ENCODE results near the gene STAT5B. TPM values are rescaled to one million over a fixed set of nuclear protein-coding genes. Genes with fewer than 3 reads are reported as not detected.
"Not testable (repeated sequence)": the region's sequence is repeated elsewhere in the genome, so short reads cannot be mapped to it uniquely, and the experiment has no call there.

STAT5B gene
- total and polyA plus RNA-seq, 2 of the 8 experiments (the other 6 are each of a cell fraction or from before 2014, with no cell fraction given): 35.3 to 52.6 TPM

DNA sequence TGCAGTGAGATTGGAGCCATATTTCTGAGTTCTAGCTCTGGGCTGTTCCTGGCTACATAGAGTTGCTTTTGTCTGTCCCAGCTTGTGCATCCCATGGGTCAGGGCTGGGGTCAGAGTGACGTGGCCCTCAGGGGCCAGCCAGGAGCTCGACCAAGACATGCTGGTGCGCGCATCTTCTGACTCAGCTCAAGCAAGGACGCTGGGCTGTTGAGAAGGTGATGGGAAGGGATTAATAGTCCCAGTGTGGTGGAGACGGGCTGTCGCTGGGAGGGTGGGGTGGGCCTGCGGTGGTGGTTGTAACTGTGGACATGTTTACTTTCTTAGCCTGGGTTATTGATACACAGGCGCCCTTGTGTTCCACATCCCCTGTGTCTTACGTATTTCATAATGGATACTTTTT, 21.6 kb upstream of the STAT5B start:
- H3K4me1 ChIP-seq (replicated peaks in 1 of 4; ENCODE audit: control insufficient read depth in 3 of 4, insufficient read depth in 4 of 4, low read length in 3 of 4); H3K18ac ChIP-seq (ENCODE audit: extremely low read depth, low read length); H3K23me2 ChIP-seq (ENCODE audit: low read depth, low read length); H3K27me3 ChIP-seq (replicated peaks in 1 of 4; ENCODE audit: control insufficient read depth in 3 of 4, extremely low read depth in 1 of 4, insufficient read depth in 3 of 4, low read length in 3 of 4); H2AK5ac ChIP-seq (ENCODE audit: low read depth, low read length); FAIRE-seq; H3K36me3 ChIP-seq (ENCODE audit: control insufficient read depth in 2 of 4, insufficient read depth in 4 of 4, low read length in 3 of 4); H3K9me3 ChIP-seq (ENCODE audit: insufficient read depth in 2 of 2, low read depth in 1 of 2, low read length in 1 of 2); H4K20me1 ChIP-seq (replicated peaks in 1 of 2; ENCODE audit: control insufficient read depth in 1 of 2, insufficient read depth in 2 of 2, low read length in 2 of 2); H3K79me2 ChIP-seq (ENCODE audit: control insufficient read depth in 1 of 2, insufficient read depth in 2 of 2, low read length in 2 of 2); H3K79me1 ChIP-seq (ENCODE audit: low read depth, low read length); H3K4me2 ChIP-seq (ENCODE audit: insufficient read depth in 1 of 2, low read depth in 2 of 2, low read length in 2 of 2); H3K56ac ChIP-seq (replicated peaks; ENCODE audit: insufficient read length, low read depth, low read length); H2BK120ac ChIP-seq (replicated peaks; ENCODE audit: low read depth, low read length); H4K91ac ChIP-seq (replicated peaks; ENCODE audit: insufficient read length, low read length); H2BK20ac ChIP-seq (ENCODE audit: low read length); H4K5ac ChIP-seq (ENCODE audit: insufficient read length, low read depth, low read length); H2BK15ac ChIP-seq (ENCODE audit: low read length); H3K4me3 ChIP-seq (ENCODE audit: extremely low read depth in 1 of 4, insufficient read depth in 2 of 4, low read depth in 3 of 4, low read length in 4 of 4); DNase-seq (ENCODE audit: low read depth in 1 of 2, low spot score in 2 of 2); H2BK5ac ChIP-seq (ENCODE audit: low read depth, low read length); H3K4ac ChIP-seq (replicated peaks; ENCODE audit: insufficient read length, low read depth, low read length); H2AFZ ChIP-seq (ENCODE audit: low read length); H4K8ac ChIP-seq (ENCODE audit: extremely low read depth, insufficient read depth, low read length); H3K9ac ChIP-seq (replicated peaks in 1 of 4; ENCODE audit: extremely low read depth in 1 of 4, low read depth in 3 of 4, low read length in 3 of 4); H2BK12ac ChIP-seq (ENCODE audit: low read depth, low read length); H3K23ac ChIP-seq (ENCODE audit: insufficient read length); H3K27ac ChIP-seq (ENCODE audit: low read depth, low read length); H3K14ac ChIP-seq (ENCODE audit: insufficient read length): not testable (repeated sequence)
- ChIA-PET POLR2A (ENCODE audit: partially characterized antibody) (interaction anchor here (2.0 kb wide), 1 partner anchor 9 kb away, joined by 7 read pairs; the partner anchor contains the start of gene STAT5A), CTCF (ENCODE audit: partially characterized antibody) (interaction anchor here (0.7 to 1.4 kb wide), 3 partner anchors 75 to 1821 kb away, joined by 3 to 4 read pairs (median 4); no protein-coding TSS in a partner anchor)
- 93% methylated on average over 9 of the region's 10 CpGs; no CpG with 5 or more reads in 1 of the 2 experiments for WGBS, 2 experiments (ENCODE audit: extremely low coverage in 1 of 2, insufficient coverage in 1 of 2, insufficient read length in 1 of 2, insufficient replicate concordance in 2 of 2, low coverage in 1 of 2, low lambda C conversion rate in 2 of 2, missing lambda C conversion rate in 1 of 2)

All from H1 (cell line).